ENCODE results near the gene AQP6. TPM values are rescaled to one million over a fixed set of nuclear protein-coding genes. Genes with fewer than 3 reads are reported as not detected.

The AQP6 gene
- total RNA-seq, 4 donors from 2014 or later = 0.39 to 0.63 TPM; not detected in 2

DNA sequence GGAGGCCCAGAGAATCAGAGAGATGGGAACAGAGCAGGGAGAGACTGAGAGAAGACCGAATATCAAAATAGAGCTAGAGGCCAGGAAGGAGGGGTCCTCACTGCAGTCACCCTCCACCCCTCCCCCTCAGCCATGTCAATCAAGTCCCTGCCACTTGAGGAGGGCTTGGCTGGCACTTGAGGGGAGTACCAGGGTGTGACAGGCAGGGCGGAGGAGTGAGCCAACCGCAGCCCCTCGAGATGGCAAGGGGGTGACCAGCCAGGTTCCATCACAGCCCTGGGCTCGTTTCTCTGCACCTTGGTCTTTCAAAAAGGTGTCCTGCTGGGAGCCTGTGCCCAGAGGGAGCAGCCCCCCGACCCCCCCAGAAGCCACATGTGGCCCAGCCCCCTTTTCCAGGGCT lies 6.9 kb upstream of the AQP6 start:
- TF ChIP-seq, protein P1, sequence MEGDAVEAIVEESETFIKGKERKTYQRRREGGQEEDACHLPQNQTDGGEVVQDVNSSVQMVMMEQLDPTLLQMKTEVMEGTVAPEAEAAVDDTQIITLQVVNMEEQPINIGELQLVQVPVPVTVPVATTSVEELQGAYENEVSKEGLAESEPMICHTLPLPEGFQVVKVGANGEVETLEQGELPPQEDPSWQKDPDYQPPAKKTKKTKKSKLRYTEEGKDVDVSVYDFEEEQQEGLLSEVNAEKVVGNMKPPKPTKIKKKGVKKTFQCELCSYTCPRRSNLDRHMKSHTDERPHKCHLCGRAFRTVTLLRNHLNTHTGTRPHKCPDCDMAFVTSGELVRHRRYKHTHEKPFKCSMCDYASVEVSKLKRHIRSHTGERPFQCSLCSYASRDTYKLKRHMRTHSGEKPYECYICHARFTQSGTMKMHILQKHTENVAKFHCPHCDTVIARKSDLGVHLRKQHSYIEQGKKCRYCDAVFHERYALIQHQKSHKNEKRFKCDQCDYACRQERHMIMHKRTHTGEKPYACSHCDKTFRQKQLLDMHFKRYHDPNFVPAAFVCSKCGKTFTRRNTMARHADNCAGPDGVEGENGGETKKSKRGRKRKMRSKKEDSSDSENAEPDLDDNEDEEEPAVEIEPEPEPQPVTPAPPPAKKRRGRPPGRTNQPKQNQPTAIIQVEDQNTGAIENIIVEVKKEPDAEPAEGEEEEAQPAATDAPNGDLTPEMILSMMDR (IDR thresholded peaks at IDR 0.05) = no peak
- TF ChIP-seq EP300 (IDR thresholded peaks at IDR 0.05) = no peak
- no peak for TF ChIP-seq POLR2A (IDR thresholded peaks at IDR 0.05)
- H3K27ac ChIP-seq = no peak overlapping the region
- H3K4me3 ChIP-seq = no peak overlapping the region
- no peaks in the 10 kb centered on the region for H3K9me3 ChIP-seq
- peaks cover 0 to 48% (median 21%) of the 10 kb centered on the region in 4 donors for H3K4me1 ChIP-seq
- WGBS, 2 donors = 66 to 82% methylated on average over 6 of the region's 6 CpGs
- H3K36me3 ChIP-seq = no peaks in the 10 kb centered on the region
- H3K27me3 ChIP-seq = peaks cover 0 to 11% of the 10 kb centered on the region in 2 donors
- no peak for DNase-seq (ENCODE audit: low spot score in 2 of 2)

DNA sequence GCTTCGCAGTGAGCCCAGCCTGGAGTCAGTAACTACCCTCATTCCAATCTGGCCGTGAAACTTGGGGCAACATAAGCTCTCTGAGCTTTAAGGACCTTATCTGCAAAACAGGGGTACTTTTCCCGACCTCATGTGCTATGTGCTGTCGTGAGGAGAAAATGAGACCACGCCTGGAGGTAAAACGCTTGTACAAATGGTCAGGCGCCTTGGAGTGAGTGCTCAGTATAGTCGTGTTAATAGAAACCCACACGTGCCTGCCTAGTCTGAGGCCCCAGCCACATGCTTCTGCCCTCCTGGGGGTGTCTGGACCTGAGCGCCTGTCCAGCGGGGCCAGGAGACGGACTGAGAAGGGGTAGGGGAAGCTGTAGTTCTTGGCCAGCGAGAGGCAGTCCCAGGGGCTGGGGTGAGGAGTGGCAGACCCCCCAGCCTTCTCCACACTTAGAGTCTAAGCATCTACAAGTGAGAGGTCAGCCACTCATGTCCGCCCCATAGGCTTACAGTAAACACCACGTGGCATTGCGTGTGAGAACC lies 6.2 kb upstream of the AQP6 start:
- WGBS, 2 donors = 40% methylated on average over 16 of the region's 16 CpGs
- Histone ChIP-seq H3K4me3 (no peak overlapping the region), H3K27me3 (peaks cover 0 to 6% of the 10 kb centered on the region in 2 donors), H3K4me1 (peaks cover 0 to 45% (median 18%) of the 10 kb centered on the region in 4 donors), H3K36me3 (no peaks in the 10 kb centered on the region), H3K9me3 (no peaks in the 10 kb centered on the region), H3K27ac (peak overlapping the region in 1 of 4 donors; percentile 38)
- no peak for TF ChIP-seq POLR2A (IDR thresholded peaks at IDR 0.05)
- no peak for TF ChIP-seq EP300 (IDR thresholded peaks at IDR 0.05)
- TF ChIP-seq, protein P1 (IDR thresholded peaks at IDR 0.05) = no peak
- DNase-seq (ENCODE audit: low spot score in 2 of 2) = no peak

DNA sequence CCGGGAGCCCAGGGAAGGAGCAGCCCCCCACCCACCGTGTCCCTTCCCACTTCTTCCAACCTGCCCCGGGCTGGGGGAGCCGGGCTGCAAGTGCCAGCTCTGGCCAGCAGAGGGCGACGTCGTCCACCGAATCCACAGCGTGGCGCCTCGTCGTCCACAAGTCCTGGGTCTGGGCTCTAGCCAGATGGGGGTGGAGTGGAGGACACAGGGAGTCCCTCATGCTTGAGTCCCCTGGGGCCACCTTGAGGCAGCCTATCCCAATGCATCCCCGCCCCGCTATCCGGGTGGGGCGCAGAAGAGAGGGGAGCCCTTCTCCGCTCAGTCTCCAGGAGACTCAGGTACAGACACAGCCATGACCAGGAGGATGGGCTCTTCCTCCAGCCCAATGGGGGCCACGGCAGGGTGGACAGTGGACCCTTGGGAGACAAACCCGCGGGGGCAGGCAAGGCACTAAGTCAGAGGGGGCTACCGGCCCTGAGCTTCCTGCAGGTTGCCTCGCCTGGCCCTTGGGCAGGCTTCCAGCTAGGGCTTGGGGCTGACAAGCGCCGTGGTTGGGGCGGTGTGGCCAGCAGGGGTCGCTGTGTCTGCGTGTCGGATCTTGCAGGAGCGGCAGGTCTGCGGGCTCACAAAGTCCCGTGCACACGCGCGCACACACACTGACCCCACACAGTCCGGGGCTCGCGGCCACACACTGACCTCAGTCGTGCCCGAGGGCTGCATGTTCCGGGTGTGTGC lies 5.5 kb upstream of the AQP6 start:
- Histone ChIP-seq H3K27me3 (peaks cover 0 to 6% of the 10 kb centered on the region in 2 donors), H3K4me1 (peaks cover 0 to 48% (median 18%) of the 10 kb centered on the region in 4 donors), H3K27ac (peak overlapping the region in 1 of 4 donors; percentile 51), H3K36me3 (no peaks in the 10 kb centered on the region), H3K9me3 (no peaks in the 10 kb centered on the region), H3K4me3 (peak overlapping the region; percentile 5 to 36 (median 25))
- 3 to 5% methylated on average over 11 to 38 of the region's 40 CpGs for WGBS, 2 donors
- DNase-seq (ENCODE audit: low spot score in 2 of 2) = peak; percentile 79 to 90
- TF ChIP-seq POLR2A (IDR thresholded peaks at IDR 0.05) = no peak
- TF ChIP-seq, protein P1 (IDR thresholded peaks at IDR 0.05) = peak; percentile 66 to 96 (median 86)
- no peak for TF ChIP-seq EP300 (IDR thresholded peaks at IDR 0.05)

DNA sequence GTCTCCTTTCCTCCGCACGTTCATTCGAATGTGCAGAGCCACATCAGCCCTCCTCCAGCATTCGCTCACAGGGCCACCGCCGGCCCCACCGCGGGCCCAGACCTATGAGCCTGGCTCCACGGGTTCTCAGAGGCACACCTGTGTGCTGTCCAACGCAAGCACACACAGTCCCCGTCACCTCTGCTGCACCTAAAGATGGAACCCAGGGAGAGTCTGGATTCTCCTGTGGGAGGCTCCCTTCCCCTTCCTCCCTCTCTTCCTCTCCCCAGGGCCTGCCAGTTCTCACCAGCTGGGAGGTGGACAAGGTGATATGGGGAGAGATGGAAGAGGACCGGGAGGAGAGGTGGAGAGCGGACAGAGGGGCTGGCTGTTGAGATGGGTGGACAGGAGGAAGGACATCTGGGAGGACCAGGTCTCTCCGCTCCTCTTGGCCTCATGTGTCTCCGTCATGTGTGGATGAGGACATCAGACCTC lies 4.9 kb upstream of the AQP6 start:
- peak overlapping the region in 3 of 4 donors; percentile 5 to 36 (median 22) for H3K4me3 ChIP-seq

More for the DNA sequence above, 4.9 kb upstream of the AQP6 start:
- Histone ChIP-seq H3K27me3 (peaks cover 0 to 6% of the 10 kb centered on the region in 2 donors), H3K27ac (peak overlapping the region in 1 of 4 donors; percentile 51), H3K36me3 (no peaks in the 10 kb centered on the region), H3K4me1 (peaks cover 0 to 45% (median 18%) of the 10 kb centered on the region in 4 donors), H3K9me3 (no peaks in the 10 kb centered on the region)
- DNase-seq (ENCODE audit: low spot score in 2 of 2) = no peak
- 44 to 56% methylated on average over 9 to 15 of the region's 15 CpGs for WGBS, 2 donors
- no peak for TF ChIP-seq EP300 (IDR thresholded peaks at IDR 0.05)
- TF ChIP-seq, protein P1 (IDR thresholded peaks at IDR 0.05) = no peak
- no peak for TF ChIP-seq POLR2A (IDR thresholded peaks at IDR 0.05)
